Loucy (cell line): ENCODE measurements around the gene AHDC1.

Experiments
- CTCF ChIP-seq: fragments of 200-600 bp; sonication (generic); conservative IDR thresholded peaks from 2 replicates; pipeline ENCODE4 v1.5.1; 2014; ENCODE audit warnings: mild to moderate bottlenecking, antibody characterized with exemption, low read length
- EZH2phosphoT487 ChIP-seq: fragments of 200-600 bp; IDR thresholded peaks from 2 replicates; pipeline ENCODE4 v1.6.1; 2018; ENCODE audit warnings: antibody characterized with exemption, mild to moderate bottlenecking, moderate library complexity, borderline replicate concordance

- TF ChIP-seq CTCF, result no peak
- TF ChIP-seq EZH2phosphoT487, result no peak
These were observed 55.6 kb downstream of the AHDC1 start for GRCh38 chr1:27548136-27548853.
